Retina (tissue), 1 donor: Measurements from ENCODE around the gene KIF5B.
"Not testable (repeated sequence)": the region's sequence is repeated elsewhere in the genome, so short reads cannot be mapped to it uniquely, and the experiment has no call there.

Source experiments
- DNase-seq: peaks from one replicate; pipeline ENCODE4 v3.0.0-alpha.2; 2016

The KIF5B gene

GRCh38 chr10:32005050-32005449 lies 51.2 kb downstream of the KIF5B start:
- DNase-seq = peak; percentile 48

DNA sequence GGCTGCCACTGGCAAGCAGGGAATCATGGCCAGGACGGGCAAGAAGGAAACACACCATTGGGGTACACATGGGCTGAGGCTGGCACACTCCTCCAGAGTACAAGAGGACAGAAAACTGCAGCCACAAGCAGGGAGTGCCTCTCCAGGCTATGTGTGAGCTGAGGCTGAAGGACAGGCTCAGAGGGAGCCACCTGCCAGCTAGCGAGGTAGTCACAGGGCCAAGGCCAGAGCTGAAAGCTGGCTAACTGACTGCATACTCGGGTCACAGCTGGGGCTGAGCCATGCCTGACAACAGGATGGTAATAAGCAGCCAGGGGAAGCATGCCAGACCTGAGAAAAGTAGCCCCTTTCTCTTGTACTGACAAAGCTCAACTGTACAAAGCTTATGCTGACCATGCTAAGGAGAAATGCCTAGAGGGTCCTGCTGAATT lies 52.0 kb downstream of the KIF5B start:
- DNase-seq = peak; percentile 32

GRCh38 chr10:32002531-32002930 lies 53.7 kb downstream of the KIF5B start:
- DNase-seq = no peak

DNA sequence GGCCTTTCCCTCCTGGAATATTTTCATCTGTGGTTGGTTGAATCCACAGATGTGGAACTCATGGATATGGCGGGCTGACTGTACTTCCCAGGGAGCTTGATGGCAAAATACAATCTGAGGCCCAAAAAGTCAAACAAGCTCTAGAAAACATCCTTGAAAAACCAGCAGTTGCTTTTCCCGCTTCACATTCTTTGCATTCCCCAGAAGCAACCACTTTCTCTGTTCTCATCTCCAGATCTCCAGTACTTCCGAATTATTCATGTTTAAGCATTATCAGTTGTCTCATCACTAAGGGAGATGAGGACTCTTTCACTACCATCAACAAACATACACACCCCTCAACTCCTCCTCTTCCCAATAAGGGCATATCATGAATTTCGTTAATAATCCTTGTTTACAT lies 55.3 kb downstream of the KIF5B start:
- no peak for DNase-seq

- DNase-seq = no peak
These were observed 56.4 kb downstream of the KIF5B start for GRCh38 chr10:31999836-32000235.

GRCh38 chr10:31999070-31999660 lies 57.1 kb downstream of the KIF5B start:
- no peak for DNase-seq

GRCh38 chr10:31994926-31995325 lies 61.3 kb downstream of the KIF5B start:
- DNase-seq = no peak

DNA sequence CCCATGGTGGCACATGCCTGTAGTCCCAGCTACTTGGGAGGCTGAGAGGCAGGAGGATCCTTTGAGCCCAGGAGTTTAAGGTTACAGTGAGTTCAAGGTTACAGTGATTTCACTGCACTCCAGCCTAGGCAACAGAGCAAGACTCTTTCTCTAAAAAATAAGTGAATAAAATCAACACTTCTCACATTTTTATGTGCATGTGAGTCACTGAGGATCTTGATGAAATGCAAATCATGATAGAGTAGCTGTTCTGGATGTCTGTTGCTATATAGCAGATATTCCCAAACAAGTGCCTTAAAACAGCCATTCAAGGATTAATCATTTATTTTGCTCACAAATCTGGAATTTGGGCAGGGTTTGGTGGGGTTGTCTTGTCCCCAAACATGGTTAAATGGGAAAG lies 65.3 kb downstream of the KIF5B start:
- no peak for DNase-seq

- DNase-seq = not testable (repeated sequence)
These were observed 68.4 kb downstream of the KIF5B start for GRCh38 chr10:31987786-31988185.

DNA sequence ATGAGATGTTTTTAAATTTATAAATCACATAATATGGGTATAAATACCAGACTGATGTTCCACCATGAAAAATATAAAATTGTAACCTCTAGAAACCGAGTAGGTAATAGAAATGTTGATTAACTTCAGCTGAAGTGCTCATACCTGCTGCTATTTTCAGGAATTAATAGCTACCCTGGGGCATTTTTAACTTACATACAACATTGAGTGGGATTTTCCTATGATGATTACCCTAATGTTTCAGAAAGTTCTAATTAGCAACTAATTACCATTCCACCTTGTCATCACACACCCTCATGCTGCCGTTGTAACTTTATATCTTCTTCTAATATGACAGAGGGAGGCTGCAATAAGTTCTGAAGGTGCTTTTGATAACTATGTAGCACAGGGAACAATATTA lies 74.1 kb downstream of the KIF5B start:
- DNase-seq = no peak

- DNase-seq = no peak
These were observed 75.8 kb downstream of the KIF5B start for GRCh38 chr10:31980471-31980870.

GRCh38 chr10:31979071-31979470 lies 77.2 kb downstream of the KIF5B start:
- DNase-seq = not testable (repeated sequence)

GRCh38 chr10:31978156-31978483 lies 78.1 kb downstream of the KIF5B start:
- DNase-seq = no peak

DNA sequence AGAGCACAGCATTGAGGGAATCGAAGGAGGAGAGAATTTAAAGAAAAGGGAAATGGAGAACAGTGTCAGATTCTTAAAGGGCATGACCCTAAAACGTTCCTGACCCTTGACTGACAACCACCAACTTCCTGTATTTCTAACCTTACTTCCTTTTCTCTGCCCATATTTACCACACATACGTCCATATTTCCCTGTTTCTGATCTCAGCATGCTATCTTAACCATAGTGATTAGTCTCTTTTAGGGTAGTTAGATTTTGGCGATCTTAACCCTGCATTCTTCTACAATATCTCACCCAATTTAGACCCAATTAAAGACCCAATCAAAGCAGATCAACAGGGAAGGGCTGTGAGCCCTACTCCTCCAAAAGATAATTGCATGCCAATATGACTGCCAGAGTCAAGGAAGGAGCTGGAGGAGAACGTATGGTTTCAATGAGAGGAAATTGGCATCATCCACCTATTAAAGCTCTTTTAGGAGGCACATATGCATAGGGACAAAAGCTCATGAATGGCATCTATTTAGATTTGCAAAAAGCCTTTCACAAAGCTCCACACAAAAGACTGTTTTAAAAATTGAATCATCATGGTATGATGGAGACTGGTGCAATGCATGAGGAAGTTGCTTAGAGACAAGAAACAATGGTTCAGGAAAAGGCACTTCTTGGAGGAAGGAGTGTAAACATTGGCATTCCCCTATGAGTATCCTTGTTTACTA lies 78.6 kb downstream of the KIF5B start:
- no peak for DNase-seq

GRCh38 chr10:31975157-31975765 lies 81.0 kb downstream of the KIF5B start:
- DNase-seq = no peak

DNA sequence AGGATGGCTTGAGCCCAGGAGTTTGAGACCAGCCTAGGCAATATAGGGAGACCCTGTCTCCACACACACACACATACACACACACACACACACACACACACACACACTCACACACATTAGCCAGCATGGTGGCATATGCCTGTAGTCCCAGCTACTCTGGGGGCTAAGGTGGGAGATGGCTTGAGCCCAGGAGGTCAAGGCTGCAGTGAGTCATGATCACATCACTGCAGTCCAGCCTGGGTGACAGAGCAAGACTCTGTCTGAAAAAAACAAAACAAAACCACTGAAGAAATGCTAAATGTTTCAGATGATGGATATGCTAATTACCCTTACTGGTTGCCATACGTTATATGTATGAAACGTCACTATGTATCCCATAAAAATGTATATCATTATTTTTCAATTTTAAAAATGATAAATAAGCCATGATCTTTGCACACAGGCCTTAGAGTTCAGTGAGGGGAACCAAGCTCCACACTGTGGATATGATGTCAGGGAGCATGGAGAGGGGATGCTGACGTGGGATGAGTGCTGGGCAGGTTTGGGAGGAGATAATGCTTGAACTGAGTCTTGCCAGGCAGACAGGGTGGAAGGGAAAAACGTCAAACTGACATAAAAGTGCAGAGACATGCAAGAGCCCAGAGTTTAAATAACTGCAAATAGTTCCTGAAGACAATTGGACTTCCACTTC lies 81.6 kb downstream of the KIF5B start:
- no peak for DNase-seq

DNA sequence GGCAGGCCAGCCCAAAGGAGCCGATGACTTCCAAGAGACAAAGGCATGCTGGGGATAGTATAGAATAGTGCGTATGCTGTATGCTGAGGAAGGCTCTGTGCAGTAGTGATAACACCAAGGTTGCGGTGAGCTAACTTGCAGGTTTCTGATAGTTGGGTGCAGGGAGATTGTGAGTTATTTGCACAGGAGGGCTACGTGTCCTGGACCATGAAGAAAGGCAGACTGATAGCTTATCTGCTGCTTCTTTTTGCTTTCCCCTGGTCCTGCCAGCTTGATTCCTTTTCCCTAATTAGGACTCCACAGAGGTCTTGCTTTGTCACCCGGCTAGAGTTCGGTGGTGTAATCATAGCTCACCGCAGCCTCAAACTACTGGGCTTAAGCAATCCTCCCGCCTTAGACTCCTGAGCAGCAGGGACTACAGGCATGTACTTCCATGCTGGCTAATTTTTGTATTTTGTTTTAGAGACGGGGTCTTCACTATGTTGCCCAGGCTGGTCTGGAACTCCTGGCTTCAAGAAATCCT lies 83.6 kb downstream of the KIF5B start:
- no peak for DNase-seq

- not testable (repeated sequence) for DNase-seq
These were observed 86.4 kb downstream of the KIF5B start for GRCh38 chr10:31969847-31970246.

DNA sequence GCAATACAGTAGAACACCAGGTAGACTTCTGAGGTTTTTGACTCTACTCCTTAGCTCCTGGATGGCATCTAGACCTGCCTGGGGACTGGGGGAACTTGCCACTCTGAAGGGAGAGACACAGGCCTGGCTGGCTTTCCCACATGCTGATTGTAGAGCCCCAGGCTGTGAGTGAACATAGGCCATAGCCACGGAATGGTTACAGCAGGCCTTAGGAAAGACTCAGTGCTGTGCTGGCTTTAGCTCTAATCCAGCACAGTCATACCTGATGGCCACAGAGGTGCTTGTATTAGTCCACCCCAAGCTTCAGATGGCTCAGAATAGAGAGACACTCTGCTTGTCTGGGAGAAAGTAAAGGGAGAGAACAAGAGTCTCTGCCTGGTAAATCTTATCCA lies 92.6 kb downstream of the KIF5B start:
- DNase-seq = no peak

GRCh38 chr10:31962826-31963588 lies 93.2 kb downstream of the KIF5B start:
- DNase-seq = no peak

GRCh38 chr10:31961277-31962074 lies 94.7 kb downstream of the KIF5B start:
- no peak for DNase-seq
